SHP77 (cell line): ENCODE data around the gene TBX20.
"Not testable (repeated sequence)": the region's sequence is repeated elsewhere in the genome, so short reads cannot be mapped to it uniquely, and the experiment has no call there.

Experiments
- DNase-seq, 2 experiments: peaks; one replicate each; lab custom pipeline; 2025; lab: John Stamatoyannopoulos, UW

Gene TBX20

GRCh38 chr7:35220176-35220575 is 33.7 kb downstream of the TBX20 start:
- DNase-seq, result not testable (repeated sequence)

- not testable (repeated sequence) for DNase-seq
Measured at GRCh38 chr7:35216033-35216432, 37.9 kb downstream of the TBX20 start.

- not testable (repeated sequence) for DNase-seq
Measured at GRCh38 chr7:35215063-35215462, 38.8 kb downstream of the TBX20 start.

GRCh38 chr7:35206924-35207323 is 47.0 kb downstream of the TBX20 start:
- not testable (repeated sequence) for DNase-seq

GRCh38 chr7:35204850-35205249 is 49.0 kb downstream of the TBX20 start:
- DNase-seq, result not testable (repeated sequence)

- not testable (repeated sequence) for DNase-seq
Measured at GRCh38 chr7:35204031-35204430, 49.9 kb downstream of the TBX20 start.

- DNase-seq, result not testable (repeated sequence)
Measured at GRCh38 chr7:35202353-35202752, 51.5 kb downstream of the TBX20 start.

- not testable (repeated sequence) for DNase-seq
Measured at GRCh38 chr7:35200170-35200569, 53.7 kb downstream of the TBX20 start.

- not testable (repeated sequence) for DNase-seq
Measured at GRCh38 chr7:35198370-35199140, 55.3 kb downstream of the TBX20 start.

GRCh38 chr7:35191571-35191970 is 62.3 kb downstream of the TBX20 start:
- not testable (repeated sequence) for DNase-seq

- not testable (repeated sequence) for DNase-seq
Measured at GRCh38 chr7:35190146-35190773, 63.6 kb downstream of the TBX20 start.

GRCh38 chr7:35186751-35187150 is 67.1 kb downstream of the TBX20 start:
- DNase-seq, result not testable (repeated sequence)

- no peak for DNase-seq
Measured at GRCh38 chr7:35185908-35186731, 67.8 kb downstream of the TBX20 start.

- DNase-seq, result not testable (repeated sequence)
Measured at GRCh38 chr7:35185578-35185907, 68.4 kb downstream of the TBX20 start.

- DNase-seq, result not testable (repeated sequence)
Measured at GRCh38 chr7:35184961-35185360, 68.9 kb downstream of the TBX20 start.

- DNase-seq, result not testable (repeated sequence)
Measured at GRCh38 chr7:35183873-35184503, 69.9 kb downstream of the TBX20 start.

GRCh38 chr7:35180665-35181064 is 73.2 kb downstream of the TBX20 start:
- DNase-seq, result not testable (repeated sequence)

GRCh38 chr7:35173176-35173575 is 80.7 kb downstream of the TBX20 start:
- not testable (repeated sequence) for DNase-seq

- not testable (repeated sequence) for DNase-seq
Measured at GRCh38 chr7:35172131-35172530, 81.8 kb downstream of the TBX20 start.

- DNase-seq, result not testable (repeated sequence)
Measured at GRCh38 chr7:35167658-35168057, 86.2 kb downstream of the TBX20 start.

GRCh38 chr7:35167158-35167557 is 86.7 kb downstream of the TBX20 start:
- DNase-seq, result not testable (repeated sequence)
